Posterior cingulate gyrus (tissue), 11 donors: ENCODE data around the gene PSPH.
"Not testable (repeated sequence)": the region's sequence is repeated elsewhere in the genome, so short reads cannot be mapped to it uniquely, and the experiment has no call there.

Experiments
- DNase-seq, 10 donors: peaks; one replicate each; pipeline versions ENCODE4 v3.0.0 to v3.0.0-alpha.2; 2020 to 2021; ENCODE audit warnings: mixed read lengths in 3 of 10
- intact Hi-C: fragments of 100-400 bp; cut with DNase I; formaldehyde crosslinking; loops from one replicate; pipeline ENCODE4 v1.15.1; 2023

PSPH gene

DNA sequence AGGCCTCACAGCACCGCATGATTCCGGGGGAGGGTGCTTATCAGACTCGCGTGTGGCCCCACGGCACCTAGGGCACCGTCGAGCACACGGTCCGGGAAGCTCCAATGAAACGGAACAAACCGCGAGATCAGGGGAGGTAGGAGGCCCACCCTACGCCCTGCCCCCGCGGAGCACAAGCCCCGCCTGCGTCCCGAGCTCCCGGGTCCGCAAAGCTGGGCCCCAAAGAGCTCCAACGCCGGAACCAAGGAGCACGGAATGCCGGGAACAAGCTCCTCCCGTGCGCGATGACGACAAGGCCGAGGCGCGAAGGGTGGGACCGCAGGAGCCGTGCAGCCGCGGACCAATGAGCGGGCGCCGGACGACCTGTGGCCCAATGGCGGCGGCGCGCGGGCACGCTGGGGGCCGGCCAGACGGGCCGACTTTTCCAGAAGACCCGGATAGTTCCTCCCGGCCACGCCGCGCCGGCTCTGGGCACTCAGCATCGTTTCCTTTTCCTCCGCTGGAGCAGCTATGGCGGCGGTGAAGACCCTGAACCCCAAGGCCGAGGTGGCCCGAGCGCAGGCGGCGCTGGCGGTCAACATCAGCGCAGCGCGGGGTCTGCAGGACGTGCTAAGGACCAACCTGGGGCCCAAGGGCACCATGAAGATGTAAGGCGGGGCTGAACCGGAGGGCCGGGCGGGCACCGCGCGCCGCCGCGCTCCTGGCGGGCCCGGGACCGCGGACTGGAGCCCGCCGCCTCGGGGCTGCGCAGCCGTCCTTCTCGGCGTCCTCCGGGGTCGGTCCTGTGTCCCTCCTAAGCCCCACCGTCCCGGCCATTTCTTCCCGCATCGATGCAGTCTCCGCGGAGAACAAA, at the start of gene PSPH, which contains the start of gene CCT6A:
Gene PSPH (minus strand): TSS at position 106 of the 853 bp plus-strand sequence. CDS start 30,232 bp downstream, outside the sequence.
Gene CCT6A (plus strand): TSS at position 427 of the 853 bp plus-strand sequence. CDS start 84 bp downstream, at position 511.
- intact Hi-C loops = loop anchor here (5.0 kb wide), 1 partner anchor 84 kb away; no protein-coding TSS in a partner anchor

DNA sequence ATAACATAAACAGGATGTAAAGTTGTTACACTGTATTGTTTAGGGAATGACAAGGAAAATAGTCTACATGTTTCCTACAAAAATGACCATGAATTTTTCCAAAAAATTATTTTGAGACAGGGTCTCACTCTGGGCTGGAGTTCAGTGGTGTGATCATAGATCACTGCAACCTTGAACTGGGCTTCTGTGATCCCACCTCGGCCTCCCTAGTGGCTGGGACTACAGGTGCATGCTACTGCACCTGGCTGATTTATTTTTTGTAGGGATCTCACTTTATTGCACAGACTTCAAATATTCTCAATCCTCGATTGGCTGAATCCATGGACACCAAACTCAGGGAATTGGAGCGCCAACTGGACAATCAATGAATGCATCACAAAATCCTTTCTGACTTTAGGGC, 48.4 kb upstream of the PSPH start:
- intact Hi-C loops = no loop called here
- DNase-seq = no peak

More for the DNA sequence above, at the start of gene PSPH, which contains the start of gene CCT6A:
- DNase-seq = peak; percentile 96 to 100 (median 98)

DNA sequence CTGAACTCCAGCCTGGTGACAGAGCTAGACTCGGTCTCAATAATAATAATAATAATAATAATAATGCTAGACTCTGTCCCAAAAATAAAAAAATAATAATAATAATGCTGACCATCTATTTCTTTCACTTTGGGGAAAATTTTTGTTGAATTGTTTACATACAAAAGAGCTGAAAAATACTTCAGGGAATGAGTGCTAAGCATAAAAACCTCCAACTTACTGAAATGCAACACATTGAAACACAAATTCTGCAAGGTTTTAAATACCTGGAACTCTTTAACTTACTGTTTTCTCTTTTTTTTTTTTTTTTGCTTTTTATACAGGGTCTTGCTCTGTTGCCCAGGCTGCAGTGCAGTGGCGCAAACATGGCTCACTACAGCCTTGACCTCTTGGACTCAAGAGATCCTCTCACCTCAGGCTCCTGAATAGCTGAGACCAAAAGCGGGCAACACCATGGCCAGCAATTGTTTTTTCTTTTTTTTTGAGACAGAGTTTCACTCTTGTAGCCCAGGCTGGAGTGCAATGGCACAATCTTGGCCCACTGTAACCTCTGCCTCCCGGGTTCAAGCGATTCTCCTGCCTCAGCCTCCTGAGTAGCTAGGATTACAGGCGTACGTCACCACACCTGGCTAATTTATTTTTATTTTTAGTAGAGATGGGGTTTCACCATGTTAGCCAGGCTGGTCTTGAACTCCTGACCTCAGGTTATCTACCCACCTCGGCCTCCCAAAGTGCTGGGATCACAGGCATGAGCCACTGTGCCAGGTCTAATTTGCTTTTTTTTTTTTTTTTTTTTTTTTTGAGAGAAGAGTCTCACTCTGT, 47.2 kb upstream of the PSPH start:
- intact Hi-C loops, DNase-seq: not testable (repeated sequence)

DNA sequence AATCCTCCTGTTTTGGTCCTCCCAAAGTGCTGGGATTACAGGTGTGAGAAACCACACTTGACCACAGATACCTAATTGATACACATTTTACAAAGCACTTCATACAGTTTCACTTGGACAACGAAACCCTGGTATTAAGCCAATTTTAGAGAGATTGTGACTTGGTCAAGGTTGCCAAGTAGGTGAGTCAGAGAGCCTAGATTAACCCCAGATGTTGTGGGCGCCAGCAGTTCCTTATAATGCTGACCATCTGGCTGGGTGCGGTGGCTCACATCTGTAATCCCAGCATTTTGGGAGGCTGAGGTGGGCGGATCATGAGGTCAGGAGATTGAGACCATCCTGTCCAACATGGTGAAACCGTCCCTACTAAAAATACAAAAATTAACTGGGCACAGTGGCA, 46.5 kb upstream of the PSPH start:
- DNase-seq = peak in 1 of 10 donors; percentile 17
- intact Hi-C loops = no loop called here

DNA sequence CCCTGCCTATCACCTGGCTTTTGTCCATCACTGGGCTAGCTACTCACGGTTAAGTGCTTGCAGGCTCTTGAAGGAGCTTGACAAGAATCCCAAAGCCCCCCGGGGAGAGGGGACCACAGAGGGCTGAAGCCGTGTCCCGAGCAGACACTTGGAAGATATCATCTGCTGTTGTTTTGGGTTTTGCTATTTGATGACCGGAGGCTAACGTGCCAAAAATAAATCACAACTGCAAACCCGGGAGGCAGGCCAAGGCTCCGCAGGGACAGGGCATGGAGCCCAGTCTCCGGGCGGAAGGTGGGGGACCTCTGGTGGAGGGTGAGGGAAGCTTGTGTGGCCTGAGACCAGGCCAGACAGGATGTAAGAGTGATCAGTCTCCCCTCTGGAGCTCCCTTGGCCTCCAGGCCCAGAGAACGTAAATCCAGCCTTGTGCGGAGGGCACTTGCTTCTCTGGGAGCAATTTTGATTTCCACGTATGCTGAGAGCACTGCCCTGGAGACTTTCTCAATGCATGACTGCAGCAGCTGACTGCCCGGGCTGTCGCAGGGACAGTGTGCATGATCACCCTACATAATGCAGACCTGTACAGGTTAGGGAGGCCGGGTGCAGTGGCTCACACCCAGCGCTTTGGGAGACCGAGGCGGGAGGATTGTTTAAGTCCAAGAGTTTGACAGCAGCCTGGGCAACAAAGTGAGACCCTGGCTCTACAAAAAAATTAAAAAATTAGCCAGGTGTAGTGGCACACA, 41.7 kb upstream of the PSPH start, which contains the start of gene PHKG1:
Gene PHKG1 (minus strand): TSS at position 164 of the 743 bp plus-strand sequence. CDS start 4,011 bp downstream, outside the sequence.
- intact Hi-C loops = no loop called here
- DNase-seq = peak; percentile 69 to 95 (median 80)

DNA sequence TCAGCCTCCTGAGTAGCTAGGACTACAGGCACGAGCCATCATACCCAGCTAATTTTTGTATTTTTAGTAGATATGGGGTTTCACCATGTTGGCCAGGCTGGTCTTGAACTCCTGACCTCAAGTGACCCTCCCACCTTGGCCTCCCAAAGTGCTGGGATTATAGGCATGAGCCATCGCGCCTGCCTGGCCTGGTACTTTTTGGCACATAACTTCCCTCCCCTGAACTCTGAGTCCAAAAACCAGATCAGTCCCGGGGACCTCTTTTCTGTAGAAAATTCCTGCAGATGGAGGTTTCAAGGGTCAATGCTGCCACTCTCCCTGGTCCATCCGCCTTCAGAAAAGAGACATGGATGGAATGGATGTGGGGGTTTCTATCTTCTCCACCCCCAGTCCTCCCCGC, 41.1 kb upstream of the PSPH start:
- DNase-seq, intact Hi-C loops: not testable (repeated sequence)

DNA sequence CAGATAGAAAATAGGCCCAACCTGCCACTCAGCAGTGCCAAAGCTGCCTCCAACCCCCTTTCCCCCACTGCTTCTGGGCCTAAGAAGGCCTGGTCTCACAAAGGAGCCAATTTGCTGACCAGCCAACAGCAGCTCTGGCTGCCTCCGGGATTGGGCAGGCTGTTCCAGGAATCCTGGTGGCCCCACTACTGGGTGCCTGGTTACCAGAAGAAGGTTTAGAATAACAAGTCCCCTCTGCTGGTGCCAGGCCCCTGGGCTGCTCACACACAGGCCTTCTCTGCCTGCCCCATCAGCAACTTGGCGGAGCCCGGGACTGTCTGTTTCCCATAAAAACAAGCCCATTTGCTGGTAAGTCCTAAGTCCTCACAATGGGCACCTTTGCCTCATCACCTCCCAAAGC, 40.3 kb upstream of the PSPH start:
- DNase-seq = peak in 9 of 10 donors; percentile 6 to 90 (median 70)
- intact Hi-C loops = no loop called here

DNA sequence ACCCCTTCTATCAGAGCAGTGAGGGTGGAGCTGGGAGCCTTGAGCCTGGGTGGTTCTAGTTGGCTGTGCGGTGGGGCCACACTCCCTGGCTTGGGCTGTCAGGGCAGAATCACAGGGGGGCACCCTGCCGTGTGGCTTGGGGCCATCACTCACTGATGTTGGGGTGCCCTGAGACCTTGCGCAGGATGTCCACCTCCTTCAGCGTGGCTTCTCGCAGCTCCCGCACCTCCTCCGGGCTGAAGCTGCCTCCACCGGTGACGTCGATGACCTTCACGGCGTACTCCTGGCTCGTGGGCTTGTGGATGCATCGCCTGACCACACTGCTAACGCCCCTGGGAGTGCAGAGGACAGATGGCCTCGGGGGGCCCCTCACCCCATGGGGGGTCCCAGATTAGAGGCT, 36.2 kb upstream of the PSPH start:
- intact Hi-C loops = no loop called here
- no peak for DNase-seq

DNA sequence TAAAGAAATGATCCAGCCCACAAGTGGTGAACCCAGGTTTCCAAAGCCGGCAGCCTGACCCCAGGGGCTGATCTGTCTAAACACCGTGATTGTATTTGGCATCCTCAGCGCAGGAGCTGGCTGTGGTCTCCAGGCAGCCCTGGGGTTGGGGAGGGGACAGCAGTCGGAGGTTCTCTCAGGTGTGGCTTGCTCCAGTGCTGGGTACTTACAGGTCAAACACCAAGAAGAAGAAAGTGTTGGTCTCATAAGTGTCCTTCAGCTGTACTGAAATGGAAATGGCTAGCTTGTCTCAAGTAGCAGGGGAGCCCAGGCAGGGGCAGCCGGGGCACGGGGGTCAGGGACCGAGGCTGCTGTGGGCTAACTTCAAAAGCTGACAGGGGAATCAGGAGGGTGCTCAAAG, 35.5 kb upstream of the PSPH start:
- intact Hi-C loops = no loop called here
- DNase-seq = peak in 1 of 10 donors; percentile 59

DNA sequence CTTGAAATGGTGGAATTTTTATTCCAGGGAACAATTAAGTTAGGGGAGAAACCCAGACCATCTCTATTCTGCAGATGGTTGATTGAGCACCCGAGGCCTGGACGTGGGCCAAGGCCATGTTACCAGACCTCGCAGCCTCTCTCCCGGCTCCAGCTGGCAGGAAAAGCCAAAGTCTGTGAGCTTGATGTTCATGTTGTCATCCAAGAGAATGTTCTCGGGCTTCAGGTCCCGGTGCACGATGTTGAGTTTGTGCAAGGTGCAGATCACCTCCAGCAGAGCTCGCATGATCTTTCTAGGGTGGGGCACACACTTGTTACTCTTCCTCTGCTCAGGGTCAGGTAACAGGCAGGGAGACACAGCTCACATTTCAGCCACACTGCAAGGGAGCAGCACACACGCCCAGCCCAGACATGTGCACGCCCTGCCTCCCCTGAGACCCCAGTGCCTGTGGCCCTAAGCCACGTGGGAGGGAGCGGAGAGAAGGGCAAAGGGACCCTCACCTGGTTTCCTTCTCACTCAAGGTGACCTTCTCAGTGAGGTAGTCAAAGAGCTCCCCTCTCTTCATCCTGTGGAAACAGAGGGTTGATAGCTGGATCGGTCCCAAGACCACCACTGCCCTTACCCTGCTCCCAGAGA, 32.0 kb upstream of the PSPH start:
- intact Hi-C loops = no loop called here
- peak; percentile 40 to 94 (median 66) for DNase-seq

DNA sequence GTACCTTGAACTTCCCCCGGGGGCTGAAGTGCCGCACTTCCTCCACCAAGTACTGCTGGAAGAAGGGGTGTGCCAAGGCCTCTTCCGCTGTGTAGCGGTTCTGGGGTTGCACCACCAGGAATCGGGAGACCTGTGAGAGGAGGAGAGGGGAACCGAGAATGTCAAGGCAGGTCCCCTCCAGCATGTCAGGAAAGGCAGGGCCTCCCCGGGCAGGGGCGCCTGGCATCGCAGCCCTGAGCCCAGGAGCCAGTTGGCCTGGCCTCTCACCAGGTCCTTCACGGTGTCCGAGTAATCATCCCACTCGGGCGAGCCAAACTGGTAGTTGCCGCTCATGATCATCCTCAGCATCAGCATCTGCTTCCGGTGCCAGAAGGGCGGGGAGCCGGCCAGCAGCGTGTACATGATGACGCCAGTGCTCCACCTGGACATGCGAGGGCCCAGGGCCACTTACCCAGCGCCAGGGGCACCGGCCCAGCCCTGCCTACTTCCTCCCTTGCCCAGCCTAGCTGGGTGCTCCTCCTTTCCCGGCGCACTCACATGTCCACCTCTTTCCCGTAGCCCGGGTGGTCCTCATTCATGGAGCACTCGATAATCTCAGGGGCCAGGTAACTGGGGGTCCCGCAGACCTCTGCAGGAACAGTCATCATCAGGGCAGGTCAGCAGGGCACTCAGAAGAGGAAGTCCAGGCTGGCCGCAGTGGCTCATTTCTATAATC, 30.5 kb upstream of the PSPH start:
- DNase-seq = peak in 1 of 10 donors; percentile 82
- intact Hi-C loops = no loop called here

DNA sequence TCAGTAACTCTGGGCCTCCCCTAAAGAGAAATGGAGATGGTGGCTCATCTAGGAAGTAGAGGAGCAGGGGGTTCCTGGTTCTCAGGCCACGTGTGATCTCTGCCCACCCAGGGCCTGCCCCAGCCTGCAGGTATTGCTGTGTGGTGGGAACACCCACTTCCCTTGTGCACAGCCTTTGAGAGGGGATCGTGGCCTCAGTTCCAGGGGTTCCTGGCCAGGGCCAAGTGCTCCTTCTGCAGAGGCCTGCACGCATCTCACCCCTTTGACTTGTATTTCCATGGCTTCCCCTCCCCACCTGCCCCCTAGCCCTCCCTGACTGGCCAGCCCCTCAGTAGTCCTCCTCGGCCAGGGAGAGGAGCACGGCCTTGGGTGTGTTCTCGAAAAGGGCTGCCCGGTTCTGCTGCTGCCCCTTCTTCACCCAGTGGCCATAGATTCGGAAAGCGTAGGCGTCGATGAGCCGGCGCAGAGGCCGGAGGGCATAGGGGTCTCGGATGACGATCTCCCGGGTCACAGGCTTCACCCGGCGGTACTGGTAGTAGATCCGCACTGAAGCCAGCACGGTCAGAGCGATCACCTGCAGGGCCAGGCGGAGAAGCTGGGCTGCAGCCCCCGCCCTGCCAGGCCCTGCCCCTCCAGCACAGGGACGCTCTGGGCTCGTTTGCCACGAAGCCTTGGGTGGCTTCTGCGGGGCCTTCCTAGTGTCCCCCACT, 29.6 kb upstream of the PSPH start:
- intact Hi-C loops = not testable (repeated sequence)
- peak in 1 of 10 donors; percentile 81 for DNase-seq

DNA sequence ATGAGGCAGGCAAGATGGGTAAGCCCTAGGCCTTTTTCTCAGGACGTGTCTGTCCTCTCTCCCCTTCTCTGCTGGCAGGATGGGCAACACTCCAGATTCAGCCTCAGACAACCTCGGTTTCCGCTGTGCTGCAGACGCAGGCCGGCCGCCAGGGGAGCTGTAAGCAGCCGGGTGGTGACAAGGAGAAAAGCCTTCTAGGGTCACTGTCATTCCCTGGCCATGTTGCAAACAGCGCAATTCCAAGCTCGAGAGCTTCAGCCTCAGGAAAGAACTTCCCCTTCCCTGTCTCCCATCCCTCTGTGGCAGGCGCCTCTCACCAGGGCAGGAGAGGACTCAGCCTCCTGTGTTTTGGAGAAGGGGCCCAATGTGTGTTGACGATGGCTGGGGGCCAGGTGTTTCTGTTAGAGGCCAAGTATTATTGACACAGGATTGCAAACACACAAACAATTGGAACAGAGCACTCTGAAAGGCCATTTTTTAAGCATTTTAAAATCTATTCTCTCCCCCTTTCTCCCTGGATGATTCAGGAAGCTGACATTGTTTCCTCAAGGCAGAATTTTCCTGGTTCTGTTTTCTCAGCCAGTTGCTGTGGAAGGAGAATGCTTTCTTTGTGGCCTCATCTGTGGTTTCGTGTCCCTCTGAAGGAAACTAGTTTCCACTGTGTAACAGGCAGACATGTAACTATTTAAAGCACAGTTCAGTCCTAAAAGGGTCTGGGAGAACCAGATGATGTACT, 28.4 kb upstream of the PSPH start:
- DNase-seq = peak; percentile 71 to 97 (median 83)
- intact Hi-C loops = loop anchor here (1.0 kb wide), 1 partner anchor 27 kb away; the partner anchor contains the start of gene CHCHD2

DNA sequence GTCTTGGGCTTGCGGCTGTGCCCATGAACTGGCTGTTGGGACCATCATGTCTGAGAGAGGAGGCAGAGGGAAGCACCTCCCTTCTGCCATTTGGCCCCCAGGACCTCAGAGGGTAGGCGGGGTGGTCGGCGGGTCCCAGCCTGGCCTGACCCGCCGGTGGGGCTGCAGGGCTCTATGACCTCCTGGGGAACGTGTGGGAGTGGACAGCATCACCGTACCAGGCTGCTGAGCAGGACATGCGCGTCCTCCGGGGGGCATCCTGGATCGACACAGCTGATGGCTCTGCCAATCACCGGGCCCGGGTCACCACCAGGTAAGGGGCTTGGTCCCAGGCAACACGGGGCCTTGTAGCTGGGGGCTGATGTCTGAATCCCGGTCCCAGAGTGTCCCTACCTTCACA, 27.0 kb upstream of the PSPH start:
- intact Hi-C loops = no loop called here
- peak in 1 of 10 donors; percentile 79 for DNase-seq

DNA sequence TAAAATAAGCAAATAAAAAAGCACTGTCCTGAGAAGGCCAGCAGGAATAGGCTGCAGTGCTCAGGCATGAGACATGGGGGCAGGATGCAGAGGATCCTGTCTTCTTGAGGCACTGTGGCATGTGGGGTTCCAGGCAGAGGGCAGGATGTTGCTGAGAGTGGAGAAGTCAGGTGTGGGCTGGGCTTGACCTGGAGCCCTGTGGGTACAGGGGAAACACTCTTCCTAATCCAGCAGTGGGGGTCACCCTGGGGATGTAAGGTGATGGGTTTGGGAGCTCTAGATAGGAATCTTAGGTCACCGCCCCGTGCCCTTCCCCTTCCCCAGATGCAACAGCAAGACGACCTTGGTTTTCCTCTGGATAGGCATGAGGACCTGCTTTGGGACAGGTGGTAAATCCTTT, 26.4 kb upstream of the PSPH start:
- peak in 1 of 10 donors; percentile 58 for DNase-seq
- intact Hi-C loops = no loop called here

DNA sequence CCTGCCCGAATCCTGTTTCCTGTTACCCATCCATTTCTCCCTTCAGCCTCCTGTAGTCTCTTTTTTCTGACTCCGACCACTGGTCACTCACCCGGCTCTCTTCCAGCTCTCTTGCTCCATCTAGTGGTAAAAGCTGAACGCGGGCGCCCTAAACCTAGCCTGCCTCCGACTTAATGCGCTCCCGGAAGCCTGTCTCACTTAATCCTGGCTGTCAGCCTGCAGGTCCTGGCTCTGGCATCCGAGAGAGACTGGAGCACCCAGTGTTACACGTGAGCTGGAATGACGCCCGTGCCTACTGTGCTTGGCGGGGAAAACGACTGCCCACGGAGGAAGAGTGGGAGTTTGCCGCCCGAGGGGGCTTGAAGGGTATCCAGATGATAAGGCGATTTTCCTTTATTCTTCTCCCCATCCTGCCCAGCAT, 23.1 kb upstream of the PSPH start:
- intact Hi-C loops = loop anchor here (1.0 kb wide), 1 partner anchor 69 kb away; no protein-coding TSS in a partner anchor
- DNase-seq = peak; percentile 60 to 95 (median 76)

DNA sequence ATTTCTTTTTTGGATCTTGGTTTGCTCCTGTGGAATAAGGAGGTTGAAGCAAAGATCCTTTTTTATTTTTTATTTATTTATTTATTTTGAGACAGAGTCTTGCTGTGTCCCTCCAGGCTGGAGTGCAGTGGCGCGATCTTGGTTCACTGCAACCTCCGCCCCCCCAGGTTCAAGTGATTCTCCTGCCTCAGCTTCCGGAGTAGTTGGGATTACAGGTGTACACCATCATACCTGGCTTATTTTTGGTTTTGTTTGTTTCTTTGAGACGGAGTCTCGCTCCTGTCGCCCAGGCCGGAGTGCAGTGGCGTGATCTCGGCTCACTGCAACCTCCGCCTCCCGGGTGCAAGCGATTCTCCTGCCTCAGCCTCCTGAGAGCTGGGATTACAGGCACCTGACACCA, 15.1 kb upstream of the PSPH start:
- intact Hi-C loops, DNase-seq: not testable (repeated sequence)
